H1 (cell line): ENCODE data around the gene RPL22L1. TPM values are rescaled to one million over a fixed set of nuclear protein-coding genes. Genes with fewer than 3 reads are reported as not detected.
A peak's percentile ranks its signal among the peaks of the same experiment; 100 is the strongest.

ENCODE experiments used
- ASH2L ChIP-seq: fragments of 200-600, 300-600 bp; sonication (generic); IDR thresholded peaks from one replicate; pipeline ENCODE4 v1.7.1; 2017; ENCODE audit warnings: low read length
- BACH1 ChIP-seq: IDR thresholded peaks from 2 replicates; pipeline ENCODE4 v1.6.1; 2012; ENCODE audit warnings: low read length, improper control_type of control experiment
- BRCA1 ChIP-seq: IDR thresholded peaks from 2 replicates; pipeline ENCODE4 v1.6.1; 2012; ENCODE audit warnings: low read depth, low read length, improper control_type of control experiment
- CTCF ChIP-seq, 3 experiments: IDR thresholded peaks; 1 replicate in 2 of 3; 2 replicates in 1 of 3; pipeline versions ENCODE4 v1.5.1 to v1.6.1; 2011; ENCODE audit warnings: low read length in 3 of 3, mild to moderate bottlenecking in 3 of 3, inconsistent platforms in 2 of 3, low read depth in 1 of 3, moderate library complexity in 1 of 3; ENCODE audit not compliant: insufficient read depth in 1 of 3; ENCODE audit errors: control extremely low read depth in 1 of 3
- E2F6 ChIP-seq: IDR thresholded peaks from 2 replicates; pipeline ENCODE4 v1.6.1; 2012; ENCODE audit warnings: inconsistent platforms
- EP300 ChIP-seq, 2 experiments: IDR thresholded peaks; 1 replicate in 1 of 2; 2 replicates in 1 of 2; pipeline ENCODE4 v1.6.1; 2011 to 2012; ENCODE audit warnings: low read depth in 2 of 2, low read length in 2 of 2, mild to moderate bottlenecking in 2 of 2, borderline replicate concordance in 1 of 2, inconsistent platforms in 1 of 2, moderate library complexity in 1 of 2
- FOSL1 ChIP-seq: IDR thresholded peaks from 2 replicates; pipeline ENCODE4 v1.6.1; 2011; ENCODE audit warnings: mild to moderate bottlenecking, low read depth, low read length, moderate library complexity; ENCODE audit not compliant: insufficient read depth
- GTF2F1 ChIP-seq: IDR thresholded peaks from 2 replicates; pipeline ENCODE4 v1.6.1; 2012; ENCODE audit warnings: low read depth, low read length, improper control_type of control experiment, borderline replicate concordance
- JUND ChIP-seq: IDR thresholded peaks from 2 replicates; pipeline ENCODE4 v1.6.1; 2011; ENCODE audit warnings: mild to moderate bottlenecking, improper control_type of control experiment, low read length
- NRF1 ChIP-seq: IDR thresholded peaks from 2 replicates; pipeline ENCODE4 v1.6.1; 2011; ENCODE audit warnings: mild to moderate bottlenecking, low read depth, low read length, improper control_type of control experiment
- POLR2A ChIP-seq, 2 experiments: IDR thresholded peaks; 1 replicate in 1 of 2; 2 replicates in 1 of 2; pipeline ENCODE4 v1.6.1; 2011; ENCODE audit warnings: low read depth in 2 of 2, low read length in 2 of 2, mild to moderate bottlenecking in 2 of 2; ENCODE audit errors: control extremely low read depth in 1 of 2
- POLR2AphosphoS5 ChIP-seq: IDR thresholded peaks from 2 replicates; pipeline ENCODE4 v1.6.1; 2011; ENCODE audit warnings: low read depth, low read length
- RBBP5 ChIP-seq: IDR thresholded peaks from 2 replicates; pipeline ENCODE4 v1.7.1; 2012; ENCODE audit warnings: low read depth, mild to moderate bottlenecking, inconsistent platforms, low read length, moderate library complexity, borderline replicate concordance
- SAP30 ChIP-seq: fragments of 300-600 bp; sonication (generic); IDR thresholded peaks from 2 replicates; pipeline ENCODE4 v1.7.1; 2012; ENCODE audit warnings: low read length, moderate library complexity, mild to moderate bottlenecking, inconsistent platforms; ENCODE audit not compliant: insufficient read depth, insufficient replicate concordance
- SIN3A ChIP-seq, 2 experiments: IDR thresholded peaks in 1 of 2; conservative IDR thresholded peaks in 1 of 2; 2 replicates each; pipeline ENCODE4 v1.6.1; 2011 to 2012; ENCODE audit warnings: low read length in 2 of 2, improper control_type of control experiment in 1 of 2, low read depth in 1 of 2, mild to moderate bottlenecking in 1 of 2
- SIRT6 ChIP-seq: IDR thresholded peaks from one replicate; pipeline ENCODE4 v1.7.1; 2012; ENCODE audit warnings: low read length, inconsistent platforms
- SP4 ChIP-seq: IDR thresholded peaks from 2 replicates; pipeline ENCODE4 v1.6.1; 2012; ENCODE audit warnings: low read length, inconsistent platforms
- TAF1 ChIP-seq: IDR thresholded peaks from 2 replicates; pipeline ENCODE4 v1.6.1; 2011; ENCODE audit warnings: mild to moderate bottlenecking, low read depth, low read length
- TBP ChIP-seq: IDR thresholded peaks from 2 replicates; pipeline ENCODE4 v1.6.1; 2011; ENCODE audit warnings: low read depth, low read length, improper control_type of control experiment
- YY1 ChIP-seq: IDR thresholded peaks from 2 replicates; pipeline ENCODE4 v1.6.1; 2011; ENCODE audit warnings: low read depth, mild to moderate bottlenecking, low read length
- polyA plus RNA-seq, 7 experiments: library from polyadenylated mRNA; depleted of rRNA in 3 of 7; stranded (reverse) in 5 of 7; unstranded in 2 of 7; fragments of >200 nt in 5 of 7; fragments of 200-250 nt in 2 of 7; gene quantifications; 1 replicate in 5 of 7; 2 replicates in 1 of 7; 4 replicates in 1 of 7; pipeline versions ENCODE4 v1.2.1 to v1.2.3, GENCODE V29; 2011 to 2013; ENCODE audit warnings: missing spikeins in 2 of 7, mixed read lengths in 2 of 7
- total RNA-seq: library from RNA; stranded (reverse); fragmentation: NEBNext Ultra II Directional; extraction: Animal tissue kit (Norgen Biotek cat#: 25700); gene quantifications from 2 replicates; pipeline ENCODE4 v1.2.1, GENCODE V29; 2021

The RPL22L1 gene
- total and polyA plus RNA-seq, 2 of the 8 experiments (the other 6 are each of a cell fraction or from before 2014, with no cell fraction given): 99.9 to 280 TPM

DNA sequence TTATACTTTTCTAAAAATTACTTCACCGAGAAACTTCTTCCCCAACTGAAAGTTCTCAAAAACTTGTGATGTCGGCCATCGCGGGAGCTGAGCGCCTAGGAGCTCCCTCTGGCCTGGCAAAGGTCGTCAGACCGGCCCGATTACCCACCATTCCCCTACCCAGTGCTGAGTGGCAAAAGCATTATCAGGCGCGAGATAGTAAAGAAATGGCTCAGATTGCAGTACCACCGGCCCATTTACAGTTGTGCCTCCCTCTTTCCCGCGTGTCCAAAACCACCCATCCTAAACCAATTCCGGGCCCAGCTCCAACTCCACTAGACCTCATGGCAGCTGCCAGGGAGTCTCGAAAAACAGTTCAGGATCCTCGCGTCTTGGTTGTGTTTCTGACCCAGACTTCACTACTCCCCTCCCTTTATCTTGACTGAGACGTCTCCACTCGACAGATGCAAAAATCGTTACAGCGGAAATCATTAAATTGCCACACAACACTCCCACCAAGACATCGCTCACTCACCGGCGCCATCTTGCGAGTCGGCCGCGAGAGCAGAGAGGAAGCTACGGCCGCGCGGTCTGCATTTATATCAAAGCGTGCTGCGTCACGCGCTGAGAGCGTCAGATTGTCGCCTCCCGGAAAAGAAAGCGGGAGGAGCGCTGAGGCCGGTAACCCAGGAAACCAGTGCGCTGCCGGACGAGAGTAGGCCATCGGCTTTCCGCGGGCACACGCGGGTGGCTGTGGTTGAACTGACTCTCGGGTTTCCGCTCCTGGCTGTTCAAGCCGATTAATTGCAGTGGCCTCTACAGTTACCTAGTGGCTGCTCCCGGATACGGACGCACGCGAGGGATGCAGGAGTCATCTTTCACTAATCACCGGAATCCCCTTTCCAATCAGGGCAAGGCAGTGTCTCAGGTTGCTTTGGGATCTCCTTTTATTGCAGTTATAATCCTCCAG lies at the start of gene RPL22L1 (continued):
- TF ChIP-seq POLR2AphosphoS5: peak; percentile 99
- TF ChIP-seq GTF2F1: peak; percentile 92
- TF ChIP-seq SAP30: no peak
- peak; percentile 72 for TF ChIP-seq E2F6
- no peak for TF ChIP-seq BRCA1
- TF ChIP-seq POLR2A (IDR thresholded peaks at IDR 0.05; ENCODE audit: control extremely low read depth in 1 of 2, low read depth in 2 of 2, low read length in 2 of 2): peak; percentile 98 to 99
- 0 out of 2 replicates have a peak, but pooled peaks have one; percentile 35 for TF ChIP-seq SP4
- TF ChIP-seq SIN3A (conservative IDR thresholded peaks at IDR 0.05 in 1 of 2, IDR thresholded peaks at IDR 0.05 in 1 of 2; ENCODE audit: low read depth in 1 of 2, low read length in 2 of 2): peak in 1 of 2 experiments; percentile 60; a peak in 1 of 4 replicates
- peak in 1 of 2 experiments; percentile 4; a peak in 1 of 3 replicates for TF ChIP-seq EP300 (IDR thresholded peaks at IDR 0.05; ENCODE audit: borderline replicate concordance in 1 of 2, low read depth in 2 of 2, low read length in 2 of 2)
- TF ChIP-seq BACH1: no peak
- TF ChIP-seq JUND: no peak
- TF ChIP-seq YY1: peak; percentile 94
- TF ChIP-seq TAF1: peak; percentile 97
- no peak for TF ChIP-seq SIRT6
- TF ChIP-seq TBP: peak; percentile 97
- no peak for TF ChIP-seq FOSL1
- peak; percentile 77 for TF ChIP-seq RBBP5
- TF ChIP-seq NRF1: no peak
- peak; percentile 80 for TF ChIP-seq ASH2L
- peak in 2 of 3 experiments; percentile 2 to 8; a peak in 2 of 4 replicates for TF ChIP-seq CTCF (IDR thresholded peaks at IDR 0.05; ENCODE audit: control extremely low read depth in 1 of 3, insufficient read depth in 1 of 3, low read depth in 1 of 3, low read length in 3 of 3)
